Measurements from ENCODE around the gene DUSP7. TPM values are rescaled to one million over a fixed set of nuclear protein-coding genes. Genes with fewer than 3 reads are reported as not detected.

Gene DUSP7
- total RNA-seq, 1 experiment from 2014 or later: 40.9 TPM

- POLR2A ChIA-PET (ENCODE audit: unreplicated experiment): no interaction called here
- no peak overlapping the region for H3K27ac ChIP-seq (ENCODE audit: low read length)
- no peak overlapping the region for H3K9ac ChIP-seq (ENCODE audit: low read length)
- CTCF ChIA-PET: interaction anchor here (1.2 kb wide), 1 partner anchor 76 kb away, joined by 3 read pairs; no protein-coding TSS in a partner anchor
- DNase-seq (no peak), ATAC-seq (no peak)
- H3K36me3 ChIP-seq (ENCODE audit: low read depth, low read length): no peaks in the 10 kb centered on the region; the same call in 1 of the 2 replicates
- H3K4me1 ChIP-seq (ENCODE audit: insufficient read depth, low read length): no peaks in the 10 kb centered on the region
- no peaks in the 10 kb centered on the region for H4K20me1 ChIP-seq (ENCODE audit: low read length)
- no peak overlapping the region for H3K4me3 ChIP-seq (ENCODE audit: low read length)
- no peak overlapping the region for H3K4me2 ChIP-seq (ENCODE audit: low read length)
- no peaks in the 10 kb centered on the region for H3K9me2 ChIP-seq (replicated peaks; ENCODE audit: low read length)
- H3K79me2 ChIP-seq (ENCODE audit: low read length): no peaks in the 10 kb centered on the region
- intact Hi-C loops (cut with micrococcal nuclease): no loop called here
- no peaks in the 10 kb centered on the region for H3K9me3 ChIP-seq (ENCODE audit: low read length)
- no peaks in the 10 kb centered on the region for H3K27me3 ChIP-seq (ENCODE audit: low read length)
- TF ChIP-seq CTCF (conservative IDR thresholded peaks at IDR 0.05; ENCODE audit: low read depth, low read length) (no peak), EZH2 (IDR thresholded peaks at IDR 0.05; ENCODE audit: low read length, unreplicated experiment) (no peak), EZH2phosphoT487 (IDR thresholded peaks at IDR 0.05; ENCODE audit: borderline replicate concordance, low read length) (no peak)
- no peaks in the 10 kb centered on the region for H3F3A ChIP-seq (ENCODE audit: low read length, unreplicated experiment)
- BruUV-seq (replicated peaks): no TSS peak
- no peak overlapping the region for H2AFZ ChIP-seq (ENCODE audit: low read length)
These were observed 20.8 kb upstream of the DUSP7 start for GRCh38 chr3:52076896-52077780.

GRCh38 chr3:52073490-52073889, 17.1 kb upstream of the DUSP7 start:
- no peaks in the 10 kb centered on the region for H4K20me1 ChIP-seq (ENCODE audit: low read length)
- H3K4me1 ChIP-seq (ENCODE audit: insufficient read depth, low read length): no peaks in the 10 kb centered on the region
- no peak overlapping the region for H3K27ac ChIP-seq (ENCODE audit: low read length)
- no TSS peak for BruUV-seq (replicated peaks)
- TF ChIP-seq EZH2 (IDR thresholded peaks at IDR 0.05; ENCODE audit: low read length, unreplicated experiment): no peak
- TF ChIP-seq EZH2phosphoT487 (IDR thresholded peaks at IDR 0.05; ENCODE audit: borderline replicate concordance, low read length): no peak
- TF ChIP-seq CTCF (conservative IDR thresholded peaks at IDR 0.05; ENCODE audit: low read depth, low read length): no peak
- no peaks in the 10 kb centered on the region for H3K9me3 ChIP-seq (ENCODE audit: low read length)
- H3K4me2 ChIP-seq (ENCODE audit: low read length): no peak overlapping the region
- H3K79me2 ChIP-seq (ENCODE audit: low read length): no peaks in the 10 kb centered on the region
- H3K9ac ChIP-seq (ENCODE audit: low read length): no peak overlapping the region
- no peaks in the 10 kb centered on the region for H3K27me3 ChIP-seq (ENCODE audit: low read length)
- ATAC-seq (no peak), DNase-seq (no peak)
- H2AFZ ChIP-seq (ENCODE audit: low read length): no peak overlapping the region
- H3K9me2 ChIP-seq (replicated peaks; ENCODE audit: low read length): no peaks in the 10 kb centered on the region
- no peaks in the 10 kb centered on the region; the same call in 1 of the 2 replicates for H3K36me3 ChIP-seq (ENCODE audit: low read depth, low read length)
- no peak overlapping the region for H3K4me3 ChIP-seq (ENCODE audit: low read length)
- ChIA-PET CTCF (no interaction called here), POLR2A (ENCODE audit: unreplicated experiment) (no interaction called here)
- intact Hi-C loops (cut with micrococcal nuclease): no loop called here
- H3F3A ChIP-seq (ENCODE audit: low read length, unreplicated experiment): no peaks in the 10 kb centered on the region

- Histone ChIP-seq H3K4me3 (ENCODE audit: low read length) (no peak overlapping the region), H3K9me3 (ENCODE audit: low read length) (no peaks in the 10 kb centered on the region), H3K27me3 (ENCODE audit: low read length) (no peaks in the 10 kb centered on the region), H3K36me3 (ENCODE audit: low read depth, low read length) (no peaks in the 10 kb centered on the region; the same call in 1 of the 2 replicates), H4K20me1 (ENCODE audit: low read length) (no peaks in the 10 kb centered on the region), H3K79me2 (ENCODE audit: low read length) (no peaks in the 10 kb centered on the region), H3K9me2 (replicated peaks; ENCODE audit: low read length) (no peaks in the 10 kb centered on the region), H3K4me2 (ENCODE audit: low read length) (no peak overlapping the region), H3K9ac (ENCODE audit: low read length) (no peak overlapping the region), H2AFZ (ENCODE audit: low read length) (no peak overlapping the region), H3K4me1 (ENCODE audit: insufficient read depth, low read length) (no peaks in the 10 kb centered on the region), H3K27ac (ENCODE audit: low read length) (no peak overlapping the region), H3F3A (ENCODE audit: low read length, unreplicated experiment) (no peaks in the 10 kb centered on the region)
- POLR2A ChIA-PET (ENCODE audit: unreplicated experiment): no interaction called here
- CTCF ChIA-PET: no interaction called here
- ATAC-seq (no peak), DNase-seq (no peak)
- no TSS peak for BruUV-seq (replicated peaks)
- TF ChIP-seq EZH2phosphoT487 (IDR thresholded peaks at IDR 0.05; ENCODE audit: borderline replicate concordance, low read length): no peak
- no peak for TF ChIP-seq EZH2 (IDR thresholded peaks at IDR 0.05; ENCODE audit: low read length, unreplicated experiment)
- no peak for TF ChIP-seq CTCF (conservative IDR thresholded peaks at IDR 0.05; ENCODE audit: low read depth, low read length)
- intact Hi-C loops (cut with micrococcal nuclease): no loop called here
These were observed 16.1 kb upstream of the DUSP7 start for GRCh38 chr3:52072471-52072870.
